ENCODE measurements around the gene SRSF7. TPM values are rescaled to one million over a fixed set of nuclear protein-coding genes. Genes with fewer than 3 reads are reported as not detected.

The SRSF7 gene
- total RNA-seq, 3 donors from 2014 or later = 82.6 to 135 (median 116) TPM

DNA sequence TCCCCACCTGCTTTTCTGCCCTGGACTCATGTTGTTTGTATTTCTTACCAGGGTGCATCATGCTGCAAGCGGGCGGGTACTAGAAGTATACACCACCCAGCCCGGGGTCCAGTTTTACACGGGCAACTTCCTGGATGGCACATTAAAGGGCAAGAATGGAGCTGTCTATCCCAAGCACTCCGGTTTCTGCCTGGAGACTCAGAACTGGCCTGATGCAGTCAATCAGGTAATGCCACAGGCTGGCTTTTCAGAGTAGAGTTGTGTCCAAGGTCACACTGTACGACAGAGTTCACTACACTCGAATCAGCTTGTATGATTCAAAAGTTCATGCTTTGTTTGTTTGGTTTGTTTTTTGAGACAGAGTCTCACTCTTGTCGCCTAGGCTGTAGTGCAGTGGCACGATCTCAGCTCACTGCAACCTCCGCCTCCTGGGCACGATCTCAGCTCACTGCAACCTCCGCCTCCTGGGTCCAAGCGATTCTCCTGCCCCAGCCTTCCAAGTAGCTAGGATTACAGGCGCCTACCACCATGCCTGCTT is 19.4 kb downstream of the SRSF7 start:
- Histone ChIP-seq H3K36me3 (no peaks in the 10 kb centered on the region), H3K4me1 (no peaks in the 10 kb centered on the region), H3K4me3 (no peak overlapping the region), H3K27me3 (no peaks in the 10 kb centered on the region), H3K27ac (no peak overlapping the region), H3K9me3 (no peaks in the 10 kb centered on the region)
- DNase-seq (ENCODE audit: low spot score in 2 of 2) = no peak
- TF ChIP-seq, protein P1, sequence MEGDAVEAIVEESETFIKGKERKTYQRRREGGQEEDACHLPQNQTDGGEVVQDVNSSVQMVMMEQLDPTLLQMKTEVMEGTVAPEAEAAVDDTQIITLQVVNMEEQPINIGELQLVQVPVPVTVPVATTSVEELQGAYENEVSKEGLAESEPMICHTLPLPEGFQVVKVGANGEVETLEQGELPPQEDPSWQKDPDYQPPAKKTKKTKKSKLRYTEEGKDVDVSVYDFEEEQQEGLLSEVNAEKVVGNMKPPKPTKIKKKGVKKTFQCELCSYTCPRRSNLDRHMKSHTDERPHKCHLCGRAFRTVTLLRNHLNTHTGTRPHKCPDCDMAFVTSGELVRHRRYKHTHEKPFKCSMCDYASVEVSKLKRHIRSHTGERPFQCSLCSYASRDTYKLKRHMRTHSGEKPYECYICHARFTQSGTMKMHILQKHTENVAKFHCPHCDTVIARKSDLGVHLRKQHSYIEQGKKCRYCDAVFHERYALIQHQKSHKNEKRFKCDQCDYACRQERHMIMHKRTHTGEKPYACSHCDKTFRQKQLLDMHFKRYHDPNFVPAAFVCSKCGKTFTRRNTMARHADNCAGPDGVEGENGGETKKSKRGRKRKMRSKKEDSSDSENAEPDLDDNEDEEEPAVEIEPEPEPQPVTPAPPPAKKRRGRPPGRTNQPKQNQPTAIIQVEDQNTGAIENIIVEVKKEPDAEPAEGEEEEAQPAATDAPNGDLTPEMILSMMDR (IDR thresholded peaks at IDR 0.05) = no peak
- no peak for TF ChIP-seq POLR2AphosphoS5 (IDR thresholded peaks at IDR 0.05)
- TF ChIP-seq POLR2A (IDR thresholded peaks at IDR 0.05) = no peak
- intact Hi-C loops (cut with DNase I; ENCODE audit: low total_unique reads) = loop anchor here (2.0 kb wide), 1 partner anchor 151 kb away; no protein-coding TSS in a partner anchor

GRCh38 chr2:38731090-38731489 is 20.1 kb downstream of the SRSF7 start:
- no peaks in the 10 kb centered on the region for H3K4me1 ChIP-seq
- H3K36me3 ChIP-seq = no peaks in the 10 kb centered on the region
- intact Hi-C loops (cut with DNase I; ENCODE audit: low total_unique reads) = loop anchor here (2.0 kb wide), 1 partner anchor 150 kb away; no protein-coding TSS in a partner anchor
- H3K27ac ChIP-seq = no peak overlapping the region
- H3K4me3 ChIP-seq = no peak overlapping the region
- TF ChIP-seq POLR2A (IDR thresholded peaks at IDR 0.05) (no peak), POLR2AphosphoS5 (IDR thresholded peaks at IDR 0.05) (no peak)
- TF ChIP-seq, protein P1 (IDR thresholded peaks at IDR 0.05) = no peak
- H3K9me3 ChIP-seq = no peaks in the 10 kb centered on the region
- H3K27me3 ChIP-seq = no peaks in the 10 kb centered on the region
- DNase-seq (ENCODE audit: low spot score in 2 of 2) = no peak

DNA sequence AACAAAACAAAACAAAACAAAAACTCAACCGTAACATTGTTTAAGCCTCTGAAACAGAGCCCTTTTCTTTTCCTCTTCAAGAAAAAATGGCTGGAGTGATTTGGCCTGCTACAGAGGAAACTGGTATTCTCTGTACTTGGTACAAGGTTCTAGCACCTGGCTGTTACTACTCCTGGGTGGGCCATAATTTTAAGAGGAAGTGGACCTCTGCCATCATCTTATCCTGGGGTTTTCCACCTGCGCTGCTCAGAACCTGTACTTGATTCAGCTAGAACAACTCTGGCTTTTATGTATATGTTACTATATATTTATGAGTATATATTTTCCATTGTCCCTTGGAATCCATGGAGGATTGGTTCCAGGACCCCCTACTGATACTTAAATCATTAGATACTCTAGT is 22.5 kb downstream of the SRSF7 start:
- Histone ChIP-seq H3K27me3 (no peaks in the 10 kb centered on the region), H3K9me3 (no peaks in the 10 kb centered on the region), H3K36me3 (no peaks in the 10 kb centered on the region), H3K4me1 (no peaks in the 10 kb centered on the region), H3K27ac (no peak overlapping the region), H3K4me3 (no peak overlapping the region)
- TF ChIP-seq POLR2AphosphoS5 (IDR thresholded peaks at IDR 0.05) (no peak), POLR2A (IDR thresholded peaks at IDR 0.05) (no peak)
- TF ChIP-seq, protein P1 (IDR thresholded peaks at IDR 0.05) = no peak
- intact Hi-C loops (cut with DNase I; ENCODE audit: low total_unique reads) = no loop called here
- no peak for DNase-seq (ENCODE audit: low spot score in 2 of 2)

DNA sequence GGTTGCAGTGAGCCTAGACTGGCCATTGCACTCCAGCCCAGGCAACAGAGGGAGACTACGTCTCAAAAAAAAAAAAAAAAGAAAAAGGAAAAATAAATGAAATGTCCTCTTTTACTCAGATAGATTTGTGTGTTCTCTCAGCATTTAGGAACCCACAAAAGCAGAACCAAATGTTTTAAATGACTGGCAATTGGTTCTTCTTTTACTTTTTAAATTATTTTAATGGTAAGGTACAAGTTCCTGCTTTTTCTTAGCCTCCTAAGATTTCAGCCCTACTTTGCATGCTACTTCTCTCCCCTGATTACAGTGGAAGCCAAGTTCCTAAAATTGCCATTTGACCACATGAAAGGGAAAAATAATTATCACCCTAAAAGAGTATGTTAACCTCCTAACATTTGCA is 23.5 kb downstream of the SRSF7 start:
- TF ChIP-seq, protein P1 (IDR thresholded peaks at IDR 0.05) = no peak
- TF ChIP-seq POLR2AphosphoS5 (IDR thresholded peaks at IDR 0.05) (no peak), POLR2A (IDR thresholded peaks at IDR 0.05) (no peak)
- Histone ChIP-seq H3K4me3 (no peak overlapping the region), H3K4me1 (no peaks in the 10 kb centered on the region), H3K36me3 (no peaks in the 10 kb centered on the region), H3K9me3 (no peaks in the 10 kb centered on the region), H3K27ac (no peak overlapping the region), H3K27me3 (no peaks in the 10 kb centered on the region)
- no peak for DNase-seq (ENCODE audit: low spot score in 2 of 2)
- intact Hi-C loops (cut with DNase I; ENCODE audit: low total_unique reads) = no loop called here

DNA sequence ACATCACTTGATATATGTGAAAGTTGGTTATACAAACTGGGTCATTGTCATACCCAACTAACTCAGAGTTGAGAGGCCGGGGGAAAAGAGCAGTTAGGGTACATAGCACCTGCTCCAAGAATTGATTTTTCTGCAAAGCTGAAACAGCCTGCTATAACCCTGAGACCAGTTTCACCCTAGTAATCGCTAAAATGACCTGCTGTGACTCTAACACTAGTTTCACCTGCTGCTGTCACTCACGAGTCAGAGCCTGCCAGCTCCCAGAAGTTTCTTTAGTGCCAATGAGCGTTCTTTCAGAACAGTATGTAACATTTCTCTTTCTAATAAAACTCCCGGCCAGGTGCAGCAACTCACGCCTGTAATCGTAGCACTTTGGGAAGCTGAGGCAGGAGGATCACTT is 28.0 kb downstream of the SRSF7 start:
- TF ChIP-seq, protein P1 (IDR thresholded peaks at IDR 0.05) = no peak
- TF ChIP-seq POLR2AphosphoS5 (IDR thresholded peaks at IDR 0.05) (no peak), POLR2A (IDR thresholded peaks at IDR 0.05) (no peak)
- no peaks in the 10 kb centered on the region for H3K27me3 ChIP-seq
- H3K9me3 ChIP-seq = no peaks in the 10 kb centered on the region
- no peaks in the 10 kb centered on the region for H3K4me1 ChIP-seq
- H3K36me3 ChIP-seq = no peaks in the 10 kb centered on the region
- intact Hi-C loops (cut with DNase I; ENCODE audit: low total_unique reads) = no loop called here
- no peak for DNase-seq (ENCODE audit: low spot score in 2 of 2)
- H3K27ac ChIP-seq = no peak overlapping the region
- no peak overlapping the region for H3K4me3 ChIP-seq
